ENCODE results near the gene CADM4. TPM values are rescaled to one million over a fixed set of nuclear protein-coding genes. Genes with fewer than 3 reads are reported as not detected.
A peak's percentile ranks its signal among the peaks of the same experiment; 100 is the strongest.

CADM4 gene, protein sequence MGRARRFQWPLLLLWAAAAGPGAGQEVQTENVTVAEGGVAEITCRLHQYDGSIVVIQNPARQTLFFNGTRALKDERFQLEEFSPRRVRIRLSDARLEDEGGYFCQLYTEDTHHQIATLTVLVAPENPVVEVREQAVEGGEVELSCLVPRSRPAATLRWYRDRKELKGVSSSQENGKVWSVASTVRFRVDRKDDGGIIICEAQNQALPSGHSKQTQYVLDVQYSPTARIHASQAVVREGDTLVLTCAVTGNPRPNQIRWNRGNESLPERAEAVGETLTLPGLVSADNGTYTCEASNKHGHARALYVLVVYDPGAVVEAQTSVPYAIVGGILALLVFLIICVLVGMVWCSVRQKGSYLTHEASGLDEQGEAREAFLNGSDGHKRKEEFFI
- 10 to 100 TPM in 1 of 4 donors, 1 to 10 TPM in 3; 2.3 to 11.9 (median 3.4) TPM for total RNA-seq

- peak; percentile 22 to 23 for DNase-seq
- Histone ChIP-seq H3K27me3 (no peaks in the 10 kb centered on the region), H3K36me3 (no peaks in the 10 kb centered on the region), H3K4me3 (replicated peaks in 1 of 3) (peak within 1 kb of the TSS in 1 of 3 donors; percentile 37), H3K27ac (no peak within 1 kb of the TSS), H3K4me1 (peaks cover 7 to 8% of the 10 kb centered on the region in 2 donors), H3K9me3 (no peaks in the 10 kb centered on the region)
- 3 to 6% methylated on average over 29 to 32 of the region's 110 CpGs for WGBS, 2 donors
- intact Hi-C loops (cut with DNase I) = no loop called here
- TF ChIP-seq CTCF (IDR thresholded peaks at IDR 0.05) (no peak), POLR2A (IDR thresholded peaks at IDR 0.05) (no peak)
These were observed at the start of gene CADM4 for GRCh38 chr19:43639519-43640423. CADM4 (minus strand) TSS chr19:43639850; CDS start chr19:43639790, 60 bp downstream.

GRCh38 chr19:43688059-43688701 is 48.5 kb upstream of the CADM4 start:
- Histone ChIP-seq H3K27me3 (no peaks in the 10 kb centered on the region), H3K4me1 (no peaks in the 10 kb centered on the region), H3K36me3 (no peaks in the 10 kb centered on the region), H3K27ac (no peak overlapping the region), H3K4me3 (replicated peaks in 1 of 3) (no peak overlapping the region), H3K9me3 (no peaks in the 10 kb centered on the region)
- TF ChIP-seq POLR2A (IDR thresholded peaks at IDR 0.05) = no peak
- TF ChIP-seq CTCF (IDR thresholded peaks at IDR 0.05) = no peak
- intact Hi-C loops (cut with DNase I) = no loop called here
- WGBS, 2 donors = 72 to 75% methylated on average over 10 of the region's 10 CpGs
- DNase-seq = no peak

GRCh38 chr19:43687660-43687997 is 48.0 kb upstream of the CADM4 start:
- 30 to 33% methylated on average over 1 of the region's 1 CpG for WGBS, 2 donors

DNA sequence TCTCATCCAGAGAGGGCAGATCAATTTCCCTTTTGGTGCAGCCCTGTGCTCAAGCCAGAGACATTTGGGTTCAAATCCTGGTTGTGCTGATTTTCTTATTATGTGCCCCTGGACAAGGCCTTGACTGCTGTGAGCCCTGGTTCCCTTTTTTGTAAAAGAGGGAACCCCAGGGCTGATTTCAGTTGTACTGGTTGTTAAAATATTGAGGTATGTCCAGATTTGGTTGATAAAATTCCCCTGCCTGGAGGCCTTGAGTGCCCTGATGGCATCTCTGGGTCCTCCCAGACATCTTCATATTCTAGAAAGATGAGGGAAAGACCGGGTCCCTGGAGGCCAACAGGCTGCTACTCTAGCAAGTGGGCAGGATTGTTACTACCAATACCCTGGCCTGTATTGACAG is 44.7 kb upstream of the CADM4 start:
- WGBS, 2 donors = 80 to 85% methylated on average over 1 of the region's 1 CpG
- no peaks in the 10 kb centered on the region for H3K4me1 ChIP-seq
- H3K4me3 ChIP-seq (replicated peaks in 1 of 3) = no peak overlapping the region
- no peaks in the 10 kb centered on the region for H3K9me3 ChIP-seq
- no peaks in the 10 kb centered on the region for H3K27me3 ChIP-seq
- H3K36me3 ChIP-seq = no peaks in the 10 kb centered on the region
- intact Hi-C loops (cut with DNase I) = no loop called here
- no peak for DNase-seq
- H3K27ac ChIP-seq = no peak overlapping the region
- TF ChIP-seq POLR2A (IDR thresholded peaks at IDR 0.05) = no peak
- TF ChIP-seq CTCF (IDR thresholded peaks at IDR 0.05) = no peak

More at GRCh38 chr19:43687660-43687997, 48.0 kb upstream of the CADM4 start:
- DNase-seq = no peak
- no peaks in the 10 kb centered on the region for H3K27me3 ChIP-seq
- TF ChIP-seq POLR2A (IDR thresholded peaks at IDR 0.05) (no peak), CTCF (IDR thresholded peaks at IDR 0.05) (no peak)
- intact Hi-C loops (cut with DNase I) = no loop called here
- H3K4me1 ChIP-seq = no peaks in the 10 kb centered on the region
- no peaks in the 10 kb centered on the region for H3K36me3 ChIP-seq
- H3K27ac ChIP-seq = no peak overlapping the region
- H3K9me3 ChIP-seq = no peaks in the 10 kb centered on the region
- H3K4me3 ChIP-seq (replicated peaks in 1 of 3) = no peak overlapping the region

Measured in thyroid gland (tissue), 4 donors.